Measurements from ENCODE around the gene WASL. TPM values are rescaled to one million over a fixed set of nuclear protein-coding genes. Genes with fewer than 3 reads are reported as not detected.

WASL gene
- total RNA-seq, 1 donor from 2014 or later = 35.0 TPM

- Mint-ChIP-seq H3K36me3 (peaks cover 5% of the 10 kb centered on the region), H3K4me1 (peaks cover 33% of the 10 kb centered on the region), H3K27ac (peak overlapping the region; percentile 15), H3K4me3 (no peak overlapping the region), H3K27me3 (ENCODE audit: low read depth) (no peaks in the 10 kb centered on the region), H3K9me3 (peaks cover under 1% of the 10 kb centered on the region)
- TF ChIP-seq, protein P1, sequence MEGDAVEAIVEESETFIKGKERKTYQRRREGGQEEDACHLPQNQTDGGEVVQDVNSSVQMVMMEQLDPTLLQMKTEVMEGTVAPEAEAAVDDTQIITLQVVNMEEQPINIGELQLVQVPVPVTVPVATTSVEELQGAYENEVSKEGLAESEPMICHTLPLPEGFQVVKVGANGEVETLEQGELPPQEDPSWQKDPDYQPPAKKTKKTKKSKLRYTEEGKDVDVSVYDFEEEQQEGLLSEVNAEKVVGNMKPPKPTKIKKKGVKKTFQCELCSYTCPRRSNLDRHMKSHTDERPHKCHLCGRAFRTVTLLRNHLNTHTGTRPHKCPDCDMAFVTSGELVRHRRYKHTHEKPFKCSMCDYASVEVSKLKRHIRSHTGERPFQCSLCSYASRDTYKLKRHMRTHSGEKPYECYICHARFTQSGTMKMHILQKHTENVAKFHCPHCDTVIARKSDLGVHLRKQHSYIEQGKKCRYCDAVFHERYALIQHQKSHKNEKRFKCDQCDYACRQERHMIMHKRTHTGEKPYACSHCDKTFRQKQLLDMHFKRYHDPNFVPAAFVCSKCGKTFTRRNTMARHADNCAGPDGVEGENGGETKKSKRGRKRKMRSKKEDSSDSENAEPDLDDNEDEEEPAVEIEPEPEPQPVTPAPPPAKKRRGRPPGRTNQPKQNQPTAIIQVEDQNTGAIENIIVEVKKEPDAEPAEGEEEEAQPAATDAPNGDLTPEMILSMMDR (IDR thresholded peaks at IDR 0.05; ENCODE audit: unreplicated experiment) = no peak
- no peak for DNase-seq (ENCODE audit: low spot score in 2 of 2, unreplicated experiment in 2 of 2)
Measured at GRCh38 chr7:123714296-123715080, 34.3 kb downstream of the WASL start.

DNA sequence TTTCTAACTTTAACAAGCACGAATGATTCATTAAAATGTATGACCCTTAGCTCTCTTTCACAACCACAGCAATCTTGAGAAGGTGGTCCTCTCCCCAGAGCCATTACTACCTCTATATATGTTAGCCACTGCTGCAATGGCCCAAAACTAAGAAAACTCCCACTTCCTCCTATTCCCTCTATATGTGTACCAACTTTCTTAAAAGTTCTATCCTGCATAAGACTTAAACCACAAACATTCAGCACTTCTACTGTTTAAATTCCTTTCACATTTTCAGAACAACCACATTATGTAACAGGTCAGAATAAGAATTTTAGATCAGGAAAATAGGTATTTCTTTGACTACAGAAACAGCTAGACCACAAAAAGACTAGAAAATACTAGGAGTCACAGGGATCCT, 36.2 kb downstream of the WASL start:
- Mint-ChIP-seq H3K9me3 (no peaks in the 10 kb centered on the region), H3K27me3 (ENCODE audit: low read depth) (no peaks in the 10 kb centered on the region), H3K36me3 (peaks cover 8% of the 10 kb centered on the region), H3K27ac (no peak overlapping the region), H3K4me3 (no peak overlapping the region), H3K4me1 (peaks cover 36% of the 10 kb centered on the region)
- DNase-seq (ENCODE audit: low spot score in 2 of 2, unreplicated experiment in 2 of 2) = no peak
- TF ChIP-seq, protein P1 (IDR thresholded peaks at IDR 0.05; ENCODE audit: unreplicated experiment) = no peak

- Mint-ChIP-seq H3K4me1 (peaks cover 36% of the 10 kb centered on the region), H3K27ac (peak overlapping the region; percentile 39), H3K4me3 (no peak overlapping the region), H3K9me3 (no peaks in the 10 kb centered on the region), H3K27me3 (ENCODE audit: low read depth) (no peaks in the 10 kb centered on the region), H3K36me3 (peaks cover 8% of the 10 kb centered on the region)
- no peak for DNase-seq (ENCODE audit: low spot score in 2 of 2, unreplicated experiment in 2 of 2)
- TF ChIP-seq, protein P1 (IDR thresholded peaks at IDR 0.05; ENCODE audit: unreplicated experiment) = no peak
Measured at GRCh38 chr7:123711832-123712293, 36.9 kb downstream of the WASL start.

DNA sequence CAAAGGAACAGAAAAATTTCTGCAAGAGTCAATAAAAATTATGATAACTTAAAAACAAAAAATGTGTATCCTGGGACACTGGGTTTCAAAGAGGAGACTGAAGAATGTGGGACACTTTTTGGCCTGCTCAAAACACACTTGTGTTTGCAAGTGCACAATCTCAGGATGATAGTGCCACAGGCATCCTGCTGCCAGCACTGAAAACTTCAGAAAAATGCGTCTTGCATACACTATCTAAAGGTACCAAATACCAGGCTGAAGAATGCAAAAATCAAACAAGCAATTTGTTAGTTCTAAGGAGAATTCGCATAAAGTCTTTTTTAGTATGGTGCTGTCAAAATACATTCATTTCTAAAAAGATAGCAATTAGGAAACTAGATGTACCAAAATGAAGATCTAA, 38.1 kb downstream of the WASL start:
- Mint-ChIP-seq H3K27me3 (ENCODE audit: low read depth) (no peaks in the 10 kb centered on the region), H3K27ac (peak overlapping the region; percentile 67), H3K4me1 (peaks cover 36% of the 10 kb centered on the region), H3K9me3 (no peaks in the 10 kb centered on the region), H3K36me3 (peaks cover 14% of the 10 kb centered on the region), H3K4me3 (no peak overlapping the region)
- TF ChIP-seq, protein P1 (IDR thresholded peaks at IDR 0.05; ENCODE audit: unreplicated experiment) = no peak
- DNase-seq (ENCODE audit: low spot score in 2 of 2, unreplicated experiment in 2 of 2) = no peak

- Mint-ChIP-seq H3K27me3 (ENCODE audit: low read depth) (no peaks in the 10 kb centered on the region), H3K36me3 (peaks cover 21% of the 10 kb centered on the region), H3K27ac (peak overlapping the region; percentile 21), H3K4me1 (peaks cover 34% of the 10 kb centered on the region), H3K9me3 (no peaks in the 10 kb centered on the region), H3K4me3 (no peak overlapping the region)
- no peak for DNase-seq (ENCODE audit: low spot score in 2 of 2, unreplicated experiment in 2 of 2)
- TF ChIP-seq, protein P1 (IDR thresholded peaks at IDR 0.05; ENCODE audit: unreplicated experiment) = no peak
Measured at GRCh38 chr7:123709525-123709924, 39.3 kb downstream of the WASL start.
